GM12801 (cell line): ENCODE results near the gene PABPC1L.

Experiments
- TF ChIP-seq, protein P1 (sequence below): IDR thresholded peaks from one replicate; pipeline ENCODE4 v1.5.1; 2011; ENCODE audit warnings: control low read depth; ENCODE audit not compliant: insufficient read length; ENCODE audit errors: extremely low read depth

The PABPC1L gene

DNA sequence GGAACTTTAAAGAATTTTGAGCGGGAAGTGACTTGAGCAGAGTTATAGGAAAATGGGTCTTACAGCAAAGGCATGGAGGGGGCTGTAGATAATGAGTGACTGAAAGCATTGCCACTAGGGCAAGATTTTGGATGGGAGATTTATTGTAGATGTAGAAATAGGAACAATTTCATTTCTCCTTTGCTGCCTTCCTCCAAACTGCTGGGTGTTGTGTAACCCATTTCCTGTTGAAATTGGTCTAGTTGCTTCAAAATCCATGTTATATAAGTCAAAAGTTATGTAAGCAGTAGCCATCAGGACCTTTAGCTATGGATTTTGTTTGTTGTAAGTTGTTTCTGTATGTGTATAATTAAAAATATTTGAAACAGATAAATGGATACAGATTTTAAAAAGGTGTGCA is 13.3 kb upstream of the PABPC1L start:
- TF ChIP-seq, protein P1, sequence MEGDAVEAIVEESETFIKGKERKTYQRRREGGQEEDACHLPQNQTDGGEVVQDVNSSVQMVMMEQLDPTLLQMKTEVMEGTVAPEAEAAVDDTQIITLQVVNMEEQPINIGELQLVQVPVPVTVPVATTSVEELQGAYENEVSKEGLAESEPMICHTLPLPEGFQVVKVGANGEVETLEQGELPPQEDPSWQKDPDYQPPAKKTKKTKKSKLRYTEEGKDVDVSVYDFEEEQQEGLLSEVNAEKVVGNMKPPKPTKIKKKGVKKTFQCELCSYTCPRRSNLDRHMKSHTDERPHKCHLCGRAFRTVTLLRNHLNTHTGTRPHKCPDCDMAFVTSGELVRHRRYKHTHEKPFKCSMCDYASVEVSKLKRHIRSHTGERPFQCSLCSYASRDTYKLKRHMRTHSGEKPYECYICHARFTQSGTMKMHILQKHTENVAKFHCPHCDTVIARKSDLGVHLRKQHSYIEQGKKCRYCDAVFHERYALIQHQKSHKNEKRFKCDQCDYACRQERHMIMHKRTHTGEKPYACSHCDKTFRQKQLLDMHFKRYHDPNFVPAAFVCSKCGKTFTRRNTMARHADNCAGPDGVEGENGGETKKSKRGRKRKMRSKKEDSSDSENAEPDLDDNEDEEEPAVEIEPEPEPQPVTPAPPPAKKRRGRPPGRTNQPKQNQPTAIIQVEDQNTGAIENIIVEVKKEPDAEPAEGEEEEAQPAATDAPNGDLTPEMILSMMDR = no peak

DNA sequence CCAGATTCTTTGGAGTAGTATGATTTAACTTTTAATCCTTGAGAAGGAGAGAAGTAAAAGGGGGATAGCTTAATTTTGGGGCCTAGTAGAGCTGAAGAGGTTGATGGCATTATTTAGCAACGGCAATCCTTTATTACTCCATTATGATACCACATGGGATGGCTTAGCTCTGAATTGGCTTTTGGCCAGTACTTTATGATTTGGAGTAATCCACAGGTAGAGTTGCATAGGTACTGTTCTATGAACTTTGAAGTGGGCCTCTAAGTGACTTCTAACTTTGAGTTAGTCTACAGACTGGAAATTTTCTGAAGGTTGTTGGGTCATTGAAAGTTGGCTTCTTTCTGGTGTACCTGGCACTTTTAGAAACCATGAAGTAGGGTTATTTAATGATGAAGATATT is 12.7 kb upstream of the PABPC1L start:
- TF ChIP-seq, protein P1 = no peak

DNA sequence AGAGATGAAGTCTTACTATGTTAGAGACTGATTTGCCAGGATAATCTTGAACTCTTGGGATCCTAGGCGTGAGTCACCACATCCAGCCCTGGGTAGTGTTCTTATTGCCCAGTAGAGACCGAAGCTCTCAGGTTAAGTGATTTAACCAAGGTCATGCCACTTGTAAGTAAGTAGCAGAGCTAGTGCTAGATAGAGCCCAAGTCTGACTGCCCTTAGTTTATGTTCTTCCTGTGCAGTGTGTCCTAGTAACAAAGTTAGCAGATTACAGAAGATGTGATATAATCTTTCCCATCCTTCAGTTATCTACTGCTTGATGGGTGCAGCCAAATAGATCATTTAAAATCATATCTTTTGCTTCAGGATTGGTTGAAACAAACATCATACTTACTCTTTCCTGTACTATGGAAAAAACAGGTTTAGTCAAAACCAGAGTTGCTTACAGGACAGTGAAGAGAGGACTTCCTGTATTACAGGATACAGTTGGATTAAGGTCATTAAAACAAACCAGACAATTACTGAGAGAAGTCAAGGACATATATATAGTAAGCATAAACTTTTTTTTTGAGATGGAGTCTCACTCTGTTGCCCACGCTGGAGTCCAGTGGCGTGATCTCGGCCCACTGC is 9.5 kb upstream of the PABPC1L start:
- TF ChIP-seq, protein P1 = no peak

DNA sequence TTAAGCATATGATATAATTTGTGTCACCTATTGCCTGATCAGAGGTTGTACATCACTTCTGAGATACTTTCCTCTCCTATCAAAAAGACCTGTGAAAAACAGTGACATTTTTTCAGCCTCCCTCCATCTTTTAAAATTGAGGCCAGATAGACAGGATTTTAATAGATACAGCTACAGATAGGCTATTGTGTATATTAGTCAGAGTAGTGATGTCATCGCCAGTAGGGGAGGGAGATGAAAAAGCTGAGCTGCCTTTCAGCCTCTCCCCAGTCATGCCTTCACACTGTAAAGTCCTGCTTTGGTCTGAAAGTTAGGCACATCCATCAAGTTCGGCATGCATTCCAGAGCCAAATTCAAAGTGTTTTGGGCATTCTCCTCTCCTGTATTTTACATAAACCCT is 7.9 kb upstream of the PABPC1L start:
- TF ChIP-seq, protein P1 = no peak

DNA sequence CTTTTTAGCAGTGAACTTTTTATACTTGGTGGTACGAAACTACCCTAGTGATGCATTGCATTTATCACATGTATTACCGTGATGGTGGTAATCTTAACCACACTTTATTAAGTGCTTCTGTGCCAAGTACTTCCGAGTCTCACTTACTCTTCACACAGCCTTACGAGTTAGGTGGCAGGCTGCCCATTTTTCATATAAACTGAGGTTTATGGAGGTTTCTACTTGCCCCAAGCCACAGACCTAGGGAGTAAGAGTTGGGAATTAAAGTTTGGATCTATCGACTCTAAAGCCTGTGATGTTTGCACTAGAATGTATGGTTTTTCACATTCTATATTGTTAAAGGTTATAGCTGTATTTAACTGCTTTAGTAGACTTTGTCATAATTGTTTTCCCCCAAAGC is 5.5 kb upstream of the PABPC1L start:
- TF ChIP-seq, protein P1 = no peak

DNA sequence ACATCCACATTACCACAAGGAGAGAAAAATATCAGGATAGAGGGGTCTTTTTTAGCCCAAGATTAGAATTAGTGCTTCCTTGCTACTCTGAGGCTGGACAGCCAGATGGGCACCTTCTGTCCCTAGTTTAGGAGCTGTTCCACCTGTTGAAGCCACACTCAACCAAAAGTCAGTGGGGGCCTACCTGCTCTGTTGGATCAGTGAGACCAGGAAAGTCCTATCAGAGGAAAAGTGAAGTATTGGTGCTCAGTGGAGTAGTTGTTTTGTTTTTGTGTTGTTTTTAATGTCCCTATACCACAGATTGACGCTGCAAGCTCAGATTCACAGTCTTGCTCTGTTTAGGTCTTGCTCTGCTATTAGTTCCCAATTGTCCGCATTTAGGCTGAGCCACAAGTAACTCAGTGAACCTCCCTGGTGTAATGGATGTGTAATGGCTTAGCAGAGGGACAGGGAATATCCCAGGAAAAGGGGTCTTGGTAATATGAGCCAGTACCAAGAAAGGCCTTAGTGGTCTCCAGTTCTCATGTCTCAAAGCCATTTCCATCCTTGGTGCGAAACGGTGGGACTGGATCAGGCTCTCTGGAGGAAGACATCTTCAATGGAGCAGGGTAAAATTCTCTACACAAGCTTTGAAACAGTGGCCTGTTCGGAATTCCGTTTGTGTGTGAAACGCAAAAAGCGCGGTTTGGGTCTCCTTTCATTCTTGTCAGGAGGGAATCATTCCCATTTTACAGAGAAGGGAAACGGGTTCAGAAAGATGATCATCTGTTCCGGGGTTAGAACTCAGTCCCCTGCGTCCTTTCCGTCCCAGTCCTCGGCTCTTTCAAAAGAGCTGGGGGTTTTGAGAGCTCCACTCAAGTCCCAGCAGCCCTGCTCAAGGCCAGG is 631 bp upstream of the PABPC1L start:
- TF ChIP-seq, protein P1 = no peak

DNA sequence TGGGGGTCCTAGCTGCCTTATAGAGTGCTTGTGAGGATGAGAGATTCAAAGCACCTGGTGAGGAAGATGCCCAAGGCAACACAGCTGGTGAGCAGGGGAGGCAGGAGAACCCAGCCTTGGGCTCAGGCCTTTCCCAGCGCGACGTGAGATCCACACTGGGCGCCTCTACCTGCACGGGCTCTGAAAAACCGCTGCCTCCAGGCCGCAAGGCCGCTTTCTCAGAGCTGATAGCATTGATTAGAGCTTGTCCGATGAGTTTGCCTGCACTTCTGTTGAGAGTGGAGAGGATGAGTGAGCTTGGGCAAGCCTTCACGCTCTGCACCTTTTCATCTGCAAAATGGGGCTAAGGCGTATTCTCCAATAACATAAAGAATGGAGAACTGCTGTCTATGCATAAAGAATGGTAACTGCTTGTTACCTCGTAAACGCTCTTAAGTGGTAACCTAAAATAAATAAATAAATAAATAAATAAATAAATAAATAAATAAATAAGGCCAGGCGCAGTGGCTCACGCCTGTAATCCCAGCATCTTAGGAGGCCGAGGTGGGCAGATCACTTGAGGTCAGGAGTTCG is 916 bp downstream of the PABPC1L start:
- TF ChIP-seq, protein P1 = no peak
